BE2C (cell line): Measurements from ENCODE around the gene SLC25A47.

ENCODE experiments used
- DNase-seq: peaks from one replicate; pipeline ENCODE4 v3.0.0-alpha.2; 2020
- H3K27me3 ChIP-seq: fragments of 250-450 bp; sonication (Bioruptor Pico); 2 replicates; pipeline ENCODE4 v1.5.1; 2020; ENCODE audit warnings: mild to moderate bottlenecking
- H3K36me3 ChIP-seq: fragments of 250-450 bp; sonication (Bioruptor Pico); 2 replicates; pipeline ENCODE4 v1.5.1; 2020; ENCODE audit warnings: mild to moderate bottlenecking
- H3K4me1 ChIP-seq: fragments of 250-450 bp; sonication (Bioruptor Pico); 2 replicates; pipeline ENCODE4 v1.5.1; 2020
- H3K4me3 ChIP-seq: 2 replicates; pipeline ENCODE4 v1.5.1; 2011; ENCODE audit warnings: low read depth, low read length
- H3K9me3 ChIP-seq: fragments of 250-450 bp; sonication (Bioruptor Pico); 2 replicates; pipeline ENCODE4 v1.5.1; 2020
- TF ChIP-seq, protein P1 (sequence below): IDR thresholded peaks from 2 replicates; pipeline ENCODE4 v1.5.1; 2012; ENCODE audit warnings: mild to moderate bottlenecking, low read depth, low read length

The SLC25A47 gene

DNA sequence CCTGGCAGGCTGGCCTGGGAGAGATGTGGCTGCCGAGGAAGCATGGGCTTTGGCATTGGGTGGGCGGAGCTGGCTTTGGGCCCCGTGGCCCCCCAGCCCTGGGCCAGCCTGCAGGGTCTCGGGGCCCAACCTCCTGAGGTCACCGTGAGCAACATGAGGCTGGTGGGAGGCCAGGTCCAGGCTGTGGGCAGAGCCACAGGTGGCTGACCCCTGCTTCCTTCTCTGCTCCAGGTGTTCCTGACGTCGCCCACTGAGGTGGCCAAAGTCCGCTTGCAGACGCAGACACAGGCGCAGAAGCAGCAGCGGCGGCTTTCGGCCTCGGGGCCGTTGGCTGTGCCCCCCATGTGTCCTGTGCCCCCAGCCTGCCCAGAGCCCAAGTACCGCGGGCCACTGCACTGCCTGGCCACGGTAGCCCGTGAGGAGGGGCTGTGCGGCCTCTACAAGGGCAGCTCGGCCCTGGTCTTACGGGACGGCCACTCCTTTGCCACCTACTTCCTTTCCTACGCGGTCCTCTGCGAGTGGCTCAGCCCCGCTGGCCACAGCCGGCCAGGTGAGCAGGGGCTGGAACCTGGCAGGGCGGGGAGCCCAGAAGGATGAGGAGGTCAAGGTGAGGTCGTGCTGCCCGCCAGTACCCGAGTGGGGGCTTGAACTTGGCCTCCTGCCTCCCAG is 5.5 kb downstream of the SLC25A47 start:
- TF ChIP-seq, protein P1, sequence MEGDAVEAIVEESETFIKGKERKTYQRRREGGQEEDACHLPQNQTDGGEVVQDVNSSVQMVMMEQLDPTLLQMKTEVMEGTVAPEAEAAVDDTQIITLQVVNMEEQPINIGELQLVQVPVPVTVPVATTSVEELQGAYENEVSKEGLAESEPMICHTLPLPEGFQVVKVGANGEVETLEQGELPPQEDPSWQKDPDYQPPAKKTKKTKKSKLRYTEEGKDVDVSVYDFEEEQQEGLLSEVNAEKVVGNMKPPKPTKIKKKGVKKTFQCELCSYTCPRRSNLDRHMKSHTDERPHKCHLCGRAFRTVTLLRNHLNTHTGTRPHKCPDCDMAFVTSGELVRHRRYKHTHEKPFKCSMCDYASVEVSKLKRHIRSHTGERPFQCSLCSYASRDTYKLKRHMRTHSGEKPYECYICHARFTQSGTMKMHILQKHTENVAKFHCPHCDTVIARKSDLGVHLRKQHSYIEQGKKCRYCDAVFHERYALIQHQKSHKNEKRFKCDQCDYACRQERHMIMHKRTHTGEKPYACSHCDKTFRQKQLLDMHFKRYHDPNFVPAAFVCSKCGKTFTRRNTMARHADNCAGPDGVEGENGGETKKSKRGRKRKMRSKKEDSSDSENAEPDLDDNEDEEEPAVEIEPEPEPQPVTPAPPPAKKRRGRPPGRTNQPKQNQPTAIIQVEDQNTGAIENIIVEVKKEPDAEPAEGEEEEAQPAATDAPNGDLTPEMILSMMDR, result no peak
- H3K9me3 ChIP-seq, result no peaks in the 10 kb centered on the region
- DNase-seq, result no peak
- no peaks in the 10 kb centered on the region for H3K27me3 ChIP-seq
- no peaks in the 10 kb centered on the region for H3K4me1 ChIP-seq
- no peak overlapping the region for H3K4me3 ChIP-seq
- H3K36me3 ChIP-seq, result no peaks in the 10 kb centered on the region

DNA sequence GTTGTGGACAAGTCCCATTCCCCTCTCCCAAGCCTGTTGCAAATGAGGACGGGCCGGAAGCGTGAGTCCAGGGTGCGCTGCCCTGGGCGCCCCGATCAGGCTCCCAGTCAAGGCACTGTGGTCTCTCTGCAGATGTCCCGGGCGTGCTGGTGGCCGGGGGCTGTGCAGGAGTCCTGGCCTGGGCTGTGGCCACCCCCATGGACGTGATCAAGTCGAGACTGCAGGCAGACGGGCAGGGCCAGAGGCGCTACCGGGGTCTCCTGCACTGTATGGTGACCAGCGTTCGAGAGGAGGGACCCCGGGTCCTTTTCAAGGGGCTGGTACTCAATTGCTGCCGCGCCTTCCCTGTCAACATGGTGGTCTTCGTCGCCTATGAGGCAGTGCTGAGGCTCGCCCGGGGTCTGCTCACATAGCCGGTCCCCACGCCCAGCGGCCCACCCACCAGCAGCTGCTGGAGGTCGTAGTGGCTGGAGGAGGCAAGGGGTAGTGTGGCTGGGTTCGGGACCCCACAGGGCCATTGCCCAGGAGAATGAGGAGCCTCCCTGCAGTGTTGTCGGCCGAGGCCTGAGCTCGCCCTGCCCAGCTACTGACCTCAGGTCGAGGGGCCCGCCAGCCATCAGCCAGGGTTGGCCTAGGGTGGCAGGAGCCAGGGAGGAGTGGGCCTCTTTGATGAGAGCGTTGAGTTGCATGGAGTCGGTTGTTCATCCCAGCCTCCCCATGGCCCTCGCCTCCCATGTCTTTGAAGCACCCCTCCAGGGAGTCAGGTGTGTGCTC is 6.3 kb downstream of the SLC25A47 start:
- Histone ChIP-seq H3K36me3 (no peaks in the 10 kb centered on the region; the same call in 1 of the 2 replicates), H3K4me3 (no peak overlapping the region), H3K4me1 (no peaks in the 10 kb centered on the region), H3K27me3 (no peaks in the 10 kb centered on the region), H3K9me3 (no peaks in the 10 kb centered on the region)
- TF ChIP-seq, protein P1, result no peak
- no peak for DNase-seq

DNA sequence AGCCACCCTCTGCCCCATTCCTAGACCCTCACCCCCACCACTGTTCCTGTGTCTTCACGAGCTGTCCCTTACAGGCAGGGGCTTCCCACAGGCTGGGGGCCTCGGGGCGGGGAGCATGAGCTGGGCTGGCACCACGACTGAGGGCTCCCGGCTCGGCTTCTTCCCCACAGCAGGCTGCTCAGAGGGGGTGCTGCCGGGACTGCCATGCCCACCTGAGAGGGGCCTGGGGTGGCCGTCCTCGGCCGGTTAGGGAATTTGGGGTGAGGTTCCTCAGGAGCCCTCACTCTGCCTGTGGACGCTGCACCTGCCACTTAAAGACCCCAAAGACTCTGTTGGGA is 6.8 kb downstream of the SLC25A47 start:
- TF ChIP-seq, protein P1, result no peak
- no peak overlapping the region for H3K4me3 ChIP-seq
- no peak for DNase-seq
- H3K9me3 ChIP-seq, result no peaks in the 10 kb centered on the region
- H3K36me3 ChIP-seq, result no peaks in the 10 kb centered on the region; the same call in 1 of the 2 replicates
- no peaks in the 10 kb centered on the region for H3K27me3 ChIP-seq
- no peaks in the 10 kb centered on the region for H3K4me1 ChIP-seq

DNA sequence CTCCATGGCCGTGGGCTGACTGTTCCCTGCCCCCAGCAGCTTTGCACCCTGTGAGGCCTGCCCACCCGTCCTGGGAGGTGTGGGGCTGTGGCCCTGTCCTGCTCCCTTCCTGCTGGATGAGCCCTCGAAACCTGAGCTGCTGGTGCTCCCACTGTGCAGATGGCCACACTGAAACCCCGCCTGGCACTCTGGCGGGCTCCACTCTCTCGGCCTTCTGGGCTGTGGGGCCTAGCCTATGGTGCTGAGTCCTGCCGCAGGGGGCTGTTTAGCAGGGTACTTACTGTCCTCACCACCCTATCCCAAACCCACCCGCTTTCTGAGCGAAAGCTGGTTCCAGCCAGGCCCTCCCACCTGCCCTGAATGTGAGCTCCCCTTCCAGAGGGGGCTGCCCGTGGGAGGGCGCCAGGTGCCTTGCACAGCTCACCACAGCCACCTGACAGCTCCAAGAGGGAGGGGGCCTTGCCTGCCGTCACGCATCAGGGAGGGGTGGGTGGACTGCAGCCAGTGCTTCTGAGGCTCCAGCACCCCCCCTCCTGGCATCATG is 7.3 kb downstream of the SLC25A47 start:
- DNase-seq, result no peak
- no peaks in the 10 kb centered on the region for H3K4me1 ChIP-seq
- no peak overlapping the region for H3K4me3 ChIP-seq
- no peaks in the 10 kb centered on the region for H3K9me3 ChIP-seq
- H3K27me3 ChIP-seq, result no peaks in the 10 kb centered on the region
- no peaks in the 10 kb centered on the region; the same call in 1 of the 2 replicates for H3K36me3 ChIP-seq
- TF ChIP-seq, protein P1, result no peak

DNA sequence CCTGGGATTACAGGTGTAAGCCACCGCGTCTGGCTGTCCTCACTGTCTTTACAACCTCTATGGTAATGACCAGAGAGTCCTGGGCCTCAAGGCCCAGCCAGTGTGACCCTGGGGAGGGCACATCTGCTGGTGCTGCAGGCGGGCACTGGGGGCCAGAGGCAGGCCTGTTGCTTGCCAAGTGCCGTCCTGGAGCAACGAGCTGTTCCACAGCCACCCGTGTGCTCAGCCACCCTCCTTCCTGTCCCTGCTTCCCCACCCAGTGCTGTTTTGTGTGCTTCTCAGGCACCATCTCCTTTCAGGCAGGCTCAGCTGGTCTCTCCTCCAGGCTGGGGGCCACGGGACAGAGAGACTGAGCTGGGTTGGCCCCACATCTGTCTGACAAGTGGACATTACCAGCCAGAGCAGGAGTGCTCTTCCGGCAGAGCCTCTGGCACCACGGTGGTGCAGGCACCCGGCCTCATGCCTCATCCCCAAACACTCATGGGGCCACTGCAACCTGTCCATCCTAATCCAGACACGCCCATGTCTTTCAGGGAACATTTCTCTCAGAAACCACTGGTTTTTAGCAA is 9.0 kb downstream of the SLC25A47 start:
- H3K4me1 ChIP-seq, result no peaks in the 10 kb centered on the region
- TF ChIP-seq, protein P1, result no peak
- no peaks in the 10 kb centered on the region for H3K27me3 ChIP-seq
- H3K36me3 ChIP-seq, result peaks cover 9% of the 10 kb centered on the region
- no peak overlapping the region for H3K4me3 ChIP-seq
- no peaks in the 10 kb centered on the region for H3K9me3 ChIP-seq
- no peak for DNase-seq

DNA sequence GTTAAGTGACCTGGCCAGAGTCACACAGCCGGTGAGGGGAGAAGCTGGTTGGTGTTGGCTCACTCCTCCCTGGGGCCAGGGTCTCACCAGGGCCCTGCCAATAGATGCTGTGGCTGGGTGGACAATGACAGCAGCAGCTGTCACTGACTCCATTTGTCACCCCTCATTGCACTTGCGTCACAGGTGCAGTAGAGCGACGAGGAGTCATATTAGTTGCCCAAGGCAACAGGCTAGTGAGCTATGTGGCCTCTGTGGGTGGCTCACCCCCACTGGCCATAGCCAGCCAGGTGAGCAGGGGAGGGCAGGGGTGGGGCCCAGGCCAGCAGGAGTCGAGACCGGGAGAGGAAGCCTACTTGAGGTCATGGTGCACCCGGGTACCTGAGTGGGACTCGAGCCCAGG is 9.7 kb downstream of the SLC25A47 start:
- H3K4me3 ChIP-seq, result no peak overlapping the region
- peaks cover 12% of the 10 kb centered on the region for H3K36me3 ChIP-seq
- H3K27me3 ChIP-seq, result no peaks in the 10 kb centered on the region
- TF ChIP-seq, protein P1, result no peak
- DNase-seq, result no peak
- H3K9me3 ChIP-seq, result no peaks in the 10 kb centered on the region
- H3K4me1 ChIP-seq, result no peaks in the 10 kb centered on the region
